K562 (cell line): ENCODE results near the gene CWF19L2. TPM values are rescaled to one million over a fixed set of nuclear protein-coding genes. Genes with fewer than 3 reads are reported as not detected.

Experiments
- ATAC-seq: fragments of 200-7000 bp; cut with Tn5 transposase; 3 replicates; pipeline ENCODE4 v1.9.1; 2020; ENCODE audit warnings: moderate library complexity
- BruUV-seq: library from RNA; stranded (reverse); fragments of 400-500 nt; replicated peaks from 2 replicates; lab custom pipeline; 2021; lab: Mats Ljungman, UMichigan
- CTCF ChIA-PET: fragments of 300-600 bp; formaldehyde crosslinking; extraction: SDS; loops from one replicate; lab custom pipeline; 2021; ENCODE audit warnings: low intra/inter-chr PET ratio; lab: Yijun Ruan, JAX
- POLR2A ChIA-PET: fragments of 300-600, 350-650 bp; sonication (Branson Sonifier 250); formaldehyde crosslinking; extraction: SDS; loops from one replicate; lab custom pipeline; 2021; ENCODE audit warnings: antibody characterized with exemption, inconsistent platforms; lab: Yijun Ruan, JAX
- DNase-seq, 4 experiments: peaks; one replicate each; pipeline versions ENCODE4 v3.0.0 to v3.0.0-alpha.2; 2011 to 2018; ENCODE audit warnings: low spot score in 3 of 4, mixed read lengths in 3 of 4; ENCODE audit errors: extremely low read depth in 1 of 4
- FAIRE-seq: peaks from 2 replicates; lab custom pipeline; 2011; peaks lifted over from hg19 to GRCh38; lab: Jason Lieb, UNC
- H2AFZ ChIP-seq: 2 replicates; pipeline ENCODE4 v1.6.0; 2011; ENCODE audit warnings: low read depth, low read length, control low read depth, inconsistent platforms
- H3K27ac ChIP-seq: fragments of 200-600 bp; 3 replicates; pipeline ENCODE4 v1.8.0; 2011; ENCODE audit warnings: low read depth, mild to moderate bottlenecking, control low read depth, inconsistent platforms, low read length, moderate library complexity, mixed read lengths; ENCODE audit errors: extremely low read depth
- H3K27me3 ChIP-seq, 2 experiments: fragments of 300-600 bp in 1 of 2; 2 replicates in 1 of 2; 3 replicates in 1 of 2; pipeline versions ENCODE4 v1.6.0 to v1.8.0; 2011; ENCODE audit warnings: inconsistent platforms in 2 of 2, low read length in 2 of 2, mild to moderate bottlenecking in 1 of 2, mixed read lengths in 1 of 2, moderate library complexity in 1 of 2; ENCODE audit not compliant: control insufficient read depth in 2 of 2, insufficient read depth in 2 of 2
- H3K36me3 ChIP-seq: fragments of 300-600 bp; 3 replicates; pipeline ENCODE4 v1.8.0; 2011; ENCODE audit warnings: mild to moderate bottlenecking, low read length, inconsistent platforms; ENCODE audit not compliant: control insufficient read depth, insufficient read depth
- H3K4me1 ChIP-seq, 2 experiments: fragments of 200-600 bp in 1 of 2; replicated peaks in 1 of 2; 2 replicates in 1 of 2; 3 replicates in 1 of 2; pipeline versions ENCODE4 v1.5.1 to v1.8.0; 2011; ENCODE audit warnings: inconsistent platforms in 2 of 2, low read length in 2 of 2, mild to moderate bottlenecking in 1 of 2, mixed read lengths in 1 of 2, moderate library complexity in 1 of 2; ENCODE audit not compliant: control insufficient read depth in 2 of 2, insufficient read depth in 2 of 2
- H3K4me2 ChIP-seq: 2 replicates; pipeline ENCODE4 v1.6.1; 2011; ENCODE audit warnings: low read length, control low read depth, inconsistent platforms, mixed read lengths; ENCODE audit not compliant: insufficient read depth
- H3K4me3 ChIP-seq: fragments of 200-600 bp; sonication (generic), shearing (Covaris generic); 2 replicates; pipeline ENCODE4 v1.5.1; 2016; ENCODE audit warnings: control low read depth, inconsistent platforms
- H3K79me2 ChIP-seq: fragments of 200-600 bp; 3 replicates; pipeline ENCODE4 v1.8.0; 2011; ENCODE audit warnings: low read length, inconsistent platforms; ENCODE audit not compliant: control insufficient read depth, insufficient read depth
- H3K9ac ChIP-seq, 2 experiments: 2 replicates each; pipeline versions ENCODE4 v1.6.0 to v1.6.1; 2011; ENCODE audit warnings: low read depth in 2 of 2, low read length in 2 of 2, control low read depth in 1 of 2, inconsistent platforms in 1 of 2, mild to moderate bottlenecking in 1 of 2, mixed read lengths in 1 of 2; ENCODE audit not compliant: insufficient read depth in 1 of 2
- H3K9me1 ChIP-seq: one replicate; pipeline ENCODE4 v1.6.0; 2011; ENCODE audit warnings: inconsistent platforms, mild to moderate bottlenecking, low read length, moderate library complexity; ENCODE audit not compliant: control insufficient read depth, insufficient read depth
- H3K9me3 ChIP-seq: replicated peaks from 2 replicates; pipeline ENCODE4 v1.5.1; 2011; ENCODE audit warnings: low read depth, low read length, inconsistent platforms; ENCODE audit not compliant: control insufficient read depth, insufficient read depth
- H4K20me1 ChIP-seq: replicated peaks from 2 replicates; pipeline ENCODE4 v1.6.1; 2011; ENCODE audit warnings: low read length, inconsistent platforms, mixed read lengths; ENCODE audit not compliant: control insufficient read depth, insufficient read depth
- AFF4 ChIP-seq: sonication (generic); formaldehyde crosslinking; IDR thresholded peaks from 2 replicates; pipeline ENCODE4 v1.8.0; 2023; ENCODE audit warnings: mild to moderate bottlenecking, missing genetic modification reagents
- CHD4 ChIP-seq: fragments of 200-600 bp; sonication (generic); IDR thresholded peaks from 3 replicates; pipeline ENCODE4 v1.6.1; 2012; ENCODE audit warnings: low read depth, mild to moderate bottlenecking, mixed read lengths, low read length, inconsistent platforms; ENCODE audit not compliant: insufficient read depth, insufficient replicate concordance, poor library complexity, severe bottlenecking
- DMBX1 ChIP-seq: fragments of 250-450 bp; sonication (Bioruptor Pico); IDR thresholded peaks from 2 replicates; pipeline ENCODE4 v1.8.0; 2022; ENCODE audit warnings: inconsistent platforms, mild to moderate bottlenecking, moderate library complexity, borderline replicate concordance
- FOXK2 ChIP-seq, 2 experiments: fragments of 450-650 bp; IDR thresholded peaks in 1 of 2; conservative IDR thresholded peaks in 1 of 2; 2 replicates each; pipeline ENCODE4 v1.6.1; 2016; ENCODE audit warnings: low read depth in 2 of 2, mild to moderate bottlenecking in 1 of 2
- JUND ChIP-seq, 2 experiments: IDR thresholded peaks; 2 replicates in 1 of 2; 3 replicates in 1 of 2; pipeline ENCODE4 v1.6.1; 2011; ENCODE audit warnings: borderline replicate concordance in 2 of 2, low read depth in 2 of 2, low read length in 2 of 2, improper control_type of control experiment in 1 of 2, missing biosample characterization in 1 of 2, missing genetic modification characterization in 1 of 2, missing genetic modification reagents in 1 of 2
- KAT2B ChIP-seq: IDR thresholded peaks from one replicate; pipeline ENCODE4 v1.6.1; 2012; ENCODE audit warnings: low read depth, mild to moderate bottlenecking, control low read depth, inconsistent platforms, low read length, moderate library complexity
- POU5F1 ChIP-seq: fragments of 150-350 bp; IDR thresholded peaks from 2 replicates; pipeline ENCODE4 v1.6.1; 2014; ENCODE audit warnings: borderline replicate concordance, low read length, low read depth, mild to moderate bottlenecking; ENCODE audit not compliant: partially characterized antibody
- SP2 ChIP-seq: IDR thresholded peaks from 2 replicates; pipeline ENCODE4 v1.6.1; 2011; ENCODE audit warnings: mild to moderate bottlenecking, low read depth, low read length, moderate library complexity; ENCODE audit not compliant: poor library complexity, severe bottlenecking; ENCODE audit errors: extremely low read depth
- ZNF133 ChIP-seq: fragments of 250-450 bp; sonication (Bioruptor Pico); IDR thresholded peaks from 2 replicates; pipeline ENCODE4 v1.4.0; 2020; ENCODE audit warnings: mild to moderate bottlenecking
- ZNF146 ChIP-seq: IDR thresholded peaks from one replicate; pipeline ENCODE4 v1.6.1; 2018; ENCODE audit warnings: missing compliant biosample characterization; ENCODE audit not compliant: unreplicated experiment
- WGBS: fragments of 100-300 bp; shearing (Covaris generic); methylation state at CpG from one replicate; pipeline ENCODE4 v1.1.6; 2016; ENCODE audit warnings: low coverage, mixed read lengths; ENCODE audit not compliant: insufficient coverage; ENCODE audit errors: missing lambda C conversion rate; 5-methylcytosine and 5-hydroxymethylcytosine counted together
- in situ Hi-C: fragments of 300-500 bp; cut with MboI; formaldehyde crosslinking; loops from 4 replicates; pipeline ENCODE4 v1.15.0; 2018; ENCODE audit warnings: inconsistent platforms, mixed read lengths
- intact Hi-C: fragments of 100-400 bp; cut with micrococcal nuclease; formaldehyde crosslinking; loops from 2 replicates; pipeline ENCODE4 v1.14.2; 2022
- polyA plus RNA-seq, 8 experiments: library from polyadenylated mRNA; depleted of rRNA in 4 of 8; stranded (reverse) in 5 of 8; unstranded in 3 of 8; fragments of >200 nt; fragmentation: Nextera tagmentation in 2 of 8; fragmentation: Illumina TruSeq in 1 of 8; extraction: Ambion mirVana in 2 of 8; extraction: Trizol in 1 of 8; gene quantifications; 2 replicates each; pipeline versions ENCODE4 v1.2.1 to v1.2.3, GENCODE V29; 2011 to 2014; ENCODE audit warnings: inconsistent platforms in 1 of 8, missing spikeins in 1 of 8
- total RNA-seq, 7 experiments: library from RNA; depleted of rRNA in 6 of 7; stranded (reverse); fragments of >200 nt in 6 of 7; fragmentation: Illumina TruSeq in 2 of 7; extraction: Trizol in 2 of 7; gene quantifications; 2 replicates each; pipeline versions ENCODE4 v1.2.1 to v1.2.3, GENCODE V29; 2011 to 2021; ENCODE audit warnings: low replicate concordance in 1 of 7

The CWF19L2 gene
- total and polyA plus RNA-seq, 9 of the 15 experiments (the other 6 are each of a cell fraction or from before 2014, with no cell fraction given): 4.7 to 23.3 (median 10.2) TPM

- in situ Hi-C loops (no loop called here), intact Hi-C loops (no loop called here)
- peaks cover 35% of the 10 kb centered on the region for H3K36me3 ChIP-seq
- H3K9ac ChIP-seq: no peak overlapping the region
- ATAC-seq (no peak), FAIRE-seq (no peak), DNase-seq (no peak)
- no peak overlapping the region for H3K4me2 ChIP-seq
- no TSS peak for BruUV-seq
- H3K27ac ChIP-seq: no peak overlapping the region
- no peaks in the 10 kb centered on the region for H3K79me2 ChIP-seq
- H3K4me1 ChIP-seq: no peaks in the 10 kb centered on the region
- ChIA-PET CTCF (no interaction called here), POLR2A (no interaction called here)
- H3K27me3 ChIP-seq: no peaks in the 10 kb centered on the region
- no peak overlapping the region for H3K4me3 ChIP-seq
- WGBS: 75% methylated on average over 6 of the region's 6 CpGs
- H2AFZ ChIP-seq: no peak overlapping the region
- H4K20me1 ChIP-seq: no peaks in the 10 kb centered on the region
- no peaks in the 10 kb centered on the region for H3K9me1 ChIP-seq
- TF ChIP-seq POU5F1 (no peak), DMBX1 (CRISPR knock-in tag) (no peak), ZNF133 (CRISPR knock-in tag) (no peak), JUND (IDR thresholded peaks at IDR 0.05; ENCODE audit: borderline replicate concordance, low read depth, low read length) (no peak), JUND (tag; IDR thresholded peaks at IDR 0.05; ENCODE audit: borderline replicate concordance, low read depth, low read length) (no peak), SP2 (no peak), FOXK2 (conservative IDR thresholded peaks at IDR 0.05 in 1 of 2, IDR thresholded peaks at IDR 0.05 in 1 of 2; ENCODE audit: low read depth in 2 of 2) (no peak), ZNF146 (CRISPR knock-in tag) (no peak), AFF4 (CRISPR knock-in tag) (no peak), CHD4 (no peak), KAT2B (no peak)
- H3K9me3 ChIP-seq: no peaks in the 10 kb centered on the region
These were observed 17.9 kb downstream of the CWF19L2 start for GRCh38 chr11:107439586-107440167.
